HG02840 (cell line): ENCODE data around the gene GPC5.
"Not testable (repeated sequence)": the region's sequence is repeated elsewhere in the genome, so short reads cannot be mapped to it uniquely, and the experiment has no call there.

Experiments used
- ATAC-seq: cut with Tn5 transposase; IDR thresholded peaks from one replicate; pipeline ENCODE4 v1.9.1; 2021; ENCODE audit warnings: mild to moderate bottlenecking, moderate library complexity, moderate number of reproducible peaks; ENCODE audit not compliant: unreplicated experiment, low FRiP score

GPC5 gene

GRCh38 chr13:91809161-91809560 is 410.7 kb downstream of the GPC5 start:
- no peak for ATAC-seq

- ATAC-seq: no peak
These were observed 414.8 kb downstream of the GPC5 start for GRCh38 chr13:91813253-91813652.

GRCh38 chr13:91816263-91816807 is 417.9 kb downstream of the GPC5 start:
- ATAC-seq: no peak

DNA sequence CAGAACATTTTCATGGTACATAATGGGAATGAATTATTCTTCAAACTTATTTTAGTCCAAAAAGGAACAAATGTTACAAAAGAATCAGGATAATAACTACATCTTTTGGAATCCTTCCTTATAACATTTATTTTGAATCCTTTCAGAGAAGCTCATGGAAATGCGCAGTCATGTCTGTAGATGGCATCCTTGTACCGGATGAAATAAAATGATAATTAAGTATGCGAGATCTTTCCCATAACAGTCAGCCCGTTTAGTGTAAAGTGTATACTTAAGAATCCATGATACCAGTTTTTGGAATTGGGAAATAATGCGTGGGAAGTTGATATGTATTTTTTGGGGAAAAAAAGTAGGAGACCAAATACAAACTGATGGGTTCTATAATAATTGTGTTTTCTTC is 418.8 kb downstream of the GPC5 start:
- no peak for ATAC-seq

- ATAC-seq: no peak
These were observed 426.0 kb downstream of the GPC5 start for GRCh38 chr13:91824416-91824815.

GRCh38 chr13:91825516-91825915 is 427.1 kb downstream of the GPC5 start:
- ATAC-seq: no peak

DNA sequence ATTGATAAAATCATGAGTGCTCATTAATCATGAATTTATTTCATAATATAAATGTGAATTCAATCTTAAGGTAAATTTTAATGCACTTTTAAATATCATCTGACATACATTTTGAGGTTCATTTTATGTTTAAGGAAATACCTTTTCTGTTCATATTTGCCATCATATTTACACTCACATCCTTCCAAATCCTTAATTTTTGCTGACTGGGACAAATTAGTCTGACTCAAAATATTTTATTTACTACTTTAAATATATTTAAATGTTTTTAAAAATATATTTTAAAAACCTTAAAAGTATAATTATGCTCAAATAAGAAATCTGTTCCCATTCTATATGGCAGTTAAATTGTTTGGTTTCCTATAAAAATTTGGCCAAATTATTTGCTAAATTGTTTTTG is 438.1 kb downstream of the GPC5 start:
- ATAC-seq: no peak

DNA sequence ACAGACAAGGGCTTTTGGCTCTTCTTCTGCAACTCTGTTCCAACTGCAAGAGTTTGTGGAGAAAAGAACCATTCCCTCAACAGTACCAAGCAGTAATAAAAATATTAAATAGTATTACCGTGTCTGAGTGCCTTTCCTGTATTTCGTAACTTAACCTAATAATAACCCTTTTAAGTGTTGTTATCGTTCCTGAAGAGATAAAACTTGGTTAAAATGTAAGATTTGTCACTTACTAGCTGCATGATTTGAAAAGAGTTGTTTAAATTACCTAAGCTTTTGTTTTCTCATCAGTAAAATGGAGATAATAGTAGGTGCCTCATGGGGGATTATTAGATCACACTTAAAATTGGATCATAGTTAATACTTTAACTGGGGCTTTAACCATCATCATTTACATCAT is 447.2 kb downstream of the GPC5 start:
- ATAC-seq: no peak

DNA sequence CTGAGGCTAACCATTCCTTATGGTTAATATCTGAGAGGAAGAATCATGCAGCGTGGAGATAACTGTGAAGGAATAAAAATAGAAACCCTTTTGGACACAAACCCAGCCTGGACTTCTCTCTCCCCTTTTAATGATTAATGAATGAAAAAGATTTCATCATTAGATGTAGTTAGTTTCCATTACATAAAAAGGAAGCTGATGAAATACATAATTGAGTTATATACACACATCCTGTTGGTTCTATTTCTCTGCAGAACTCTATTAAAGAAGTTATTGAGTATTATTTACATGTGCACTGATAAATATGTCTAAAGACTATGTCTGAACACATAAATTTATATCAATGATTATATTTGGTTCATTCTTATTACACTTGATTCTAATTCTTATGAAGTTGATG is 465.3 kb downstream of the GPC5 start:
- no peak for ATAC-seq

- no peak for ATAC-seq
These were observed 469.9 kb downstream of the GPC5 start for GRCh38 chr13:91868351-91868750.

DNA sequence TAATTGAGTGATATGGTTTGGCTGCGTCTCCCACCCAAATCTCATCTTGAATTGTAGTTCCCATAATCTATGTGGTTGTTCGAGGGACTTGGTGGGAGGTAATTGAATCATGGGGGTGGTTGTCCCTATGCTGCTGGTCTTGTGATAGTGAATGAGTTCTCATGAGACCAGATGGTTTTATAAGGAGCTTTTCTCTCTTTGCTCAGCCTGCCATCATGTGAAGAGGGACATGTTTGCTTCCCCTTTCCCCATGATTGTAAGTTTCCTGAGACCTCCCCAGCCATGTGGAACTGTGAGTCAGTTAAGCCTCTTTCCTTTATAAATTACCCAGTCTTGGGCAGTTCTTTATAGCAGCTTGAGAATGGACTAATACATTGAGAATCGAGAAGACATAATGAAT is 480.1 kb downstream of the GPC5 start:
- no peak for ATAC-seq

- ATAC-seq: no peak
These were observed 480.9 kb downstream of the GPC5 start for GRCh38 chr13:91879360-91879759.

DNA sequence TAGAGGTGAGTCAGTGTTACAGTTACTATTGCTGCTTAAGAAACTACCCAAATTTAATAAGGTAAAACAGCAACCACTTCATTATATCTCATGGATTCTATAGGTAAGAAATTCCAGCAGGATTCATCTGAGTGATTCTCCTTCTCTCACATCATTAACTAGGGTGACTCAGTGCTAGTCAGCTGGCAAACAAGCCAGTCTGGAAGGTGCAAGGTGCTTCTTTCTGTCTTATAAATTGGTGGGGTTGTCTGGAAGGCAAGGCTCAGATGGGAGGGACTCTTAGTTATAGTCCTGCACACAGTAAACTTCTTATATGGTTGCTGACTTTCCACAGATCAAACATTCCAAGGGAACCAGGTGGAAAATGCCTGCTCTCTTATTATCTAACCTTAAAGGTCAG is 484.5 kb downstream of the GPC5 start:
- no peak for ATAC-seq

GRCh38 chr13:91889641-91890040 is 491.2 kb downstream of the GPC5 start:
- no peak for ATAC-seq

DNA sequence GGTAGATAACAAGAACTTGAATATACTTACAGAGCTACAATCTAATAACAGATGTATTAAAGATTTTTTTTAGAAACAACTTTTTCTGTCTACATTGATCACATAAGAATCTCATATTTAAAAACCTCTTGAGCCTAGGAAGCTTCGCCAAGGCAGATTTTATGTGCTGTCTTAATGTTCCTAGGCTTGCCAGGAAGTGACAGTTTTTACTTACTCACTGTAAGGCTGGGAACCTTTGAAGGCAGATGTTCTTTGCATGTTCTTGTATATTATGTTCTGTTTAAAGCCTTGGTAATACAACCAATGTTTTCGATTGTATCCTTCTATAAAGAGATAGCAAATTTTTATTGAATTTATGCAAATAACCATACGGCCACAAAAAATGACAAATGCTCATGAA is 492.7 kb downstream of the GPC5 start:
- ATAC-seq: no peak

GRCh38 chr13:91893040-91893439 is 494.6 kb downstream of the GPC5 start:
- ATAC-seq: no peak

DNA sequence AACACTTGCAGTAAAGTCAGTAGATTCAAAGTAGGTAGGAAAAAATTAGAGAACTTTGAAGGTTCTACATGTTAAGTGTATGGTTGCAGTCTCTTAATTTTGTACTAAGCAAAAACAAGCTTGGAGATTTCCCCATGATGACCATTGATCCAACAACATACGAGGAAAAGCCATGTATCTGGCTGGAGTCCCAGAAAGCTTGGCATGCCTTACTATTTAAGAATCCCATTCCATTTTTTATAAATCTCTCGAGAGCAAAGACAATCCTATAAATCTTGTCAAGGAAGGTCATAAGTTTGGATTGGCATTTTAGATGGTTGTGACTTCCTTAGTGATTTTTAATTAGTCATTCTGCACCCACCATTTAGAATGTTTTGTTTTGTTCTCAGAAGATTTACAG is 495.9 kb downstream of the GPC5 start:
- ATAC-seq: no peak

- no peak for ATAC-seq
These were observed 498.1 kb downstream of the GPC5 start for GRCh38 chr13:91896547-91896946.

DNA sequence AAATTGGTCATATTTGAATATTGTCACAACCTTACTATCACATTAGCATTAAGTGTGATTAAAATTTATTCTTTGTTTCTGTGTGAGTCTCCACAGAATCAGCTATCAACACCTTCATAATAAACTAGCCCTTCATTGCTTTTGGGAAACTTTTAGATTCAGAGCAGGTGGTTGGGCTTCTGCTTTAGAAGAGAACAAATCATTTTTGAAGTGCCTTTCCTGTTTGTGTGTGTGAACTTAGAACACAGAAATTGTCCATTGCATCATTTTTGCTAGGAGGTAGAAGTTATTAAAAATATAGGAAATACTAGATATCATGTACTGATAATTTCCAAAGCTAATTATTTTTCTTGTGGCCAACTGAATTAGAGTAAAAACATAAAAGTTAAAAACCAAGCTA is 500.6 kb downstream of the GPC5 start:
- ATAC-seq: not testable (repeated sequence)

- no peak for ATAC-seq
These were observed 503.9 kb downstream of the GPC5 start for GRCh38 chr13:91902291-91902690.

GRCh38 chr13:91904005-91904404 is 505.6 kb downstream of the GPC5 start:
- no peak for ATAC-seq

GRCh38 chr13:91904597-91904996 is 506.2 kb downstream of the GPC5 start:
- ATAC-seq: no peak

DNA sequence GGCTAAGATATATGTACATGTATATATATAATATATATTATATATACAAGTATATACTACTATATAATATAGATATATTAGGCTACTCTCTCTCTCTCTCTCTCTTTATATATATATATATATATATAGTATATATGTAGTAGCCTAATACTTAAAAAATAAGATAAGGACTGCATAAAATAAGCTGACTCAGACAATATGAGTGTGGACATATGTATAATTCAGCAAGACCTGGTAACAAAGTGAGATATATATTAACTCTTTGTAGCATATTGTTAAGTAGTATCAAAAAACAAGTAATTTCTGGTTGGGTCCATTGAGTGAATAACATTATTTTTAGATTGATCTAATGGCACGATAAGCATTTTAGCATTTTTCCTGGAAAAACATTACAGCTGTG is 509.0 kb downstream of the GPC5 start:
- no peak for ATAC-seq
